ENCODE data around the gene XXYLT1.

XXYLT1 gene

DNA sequence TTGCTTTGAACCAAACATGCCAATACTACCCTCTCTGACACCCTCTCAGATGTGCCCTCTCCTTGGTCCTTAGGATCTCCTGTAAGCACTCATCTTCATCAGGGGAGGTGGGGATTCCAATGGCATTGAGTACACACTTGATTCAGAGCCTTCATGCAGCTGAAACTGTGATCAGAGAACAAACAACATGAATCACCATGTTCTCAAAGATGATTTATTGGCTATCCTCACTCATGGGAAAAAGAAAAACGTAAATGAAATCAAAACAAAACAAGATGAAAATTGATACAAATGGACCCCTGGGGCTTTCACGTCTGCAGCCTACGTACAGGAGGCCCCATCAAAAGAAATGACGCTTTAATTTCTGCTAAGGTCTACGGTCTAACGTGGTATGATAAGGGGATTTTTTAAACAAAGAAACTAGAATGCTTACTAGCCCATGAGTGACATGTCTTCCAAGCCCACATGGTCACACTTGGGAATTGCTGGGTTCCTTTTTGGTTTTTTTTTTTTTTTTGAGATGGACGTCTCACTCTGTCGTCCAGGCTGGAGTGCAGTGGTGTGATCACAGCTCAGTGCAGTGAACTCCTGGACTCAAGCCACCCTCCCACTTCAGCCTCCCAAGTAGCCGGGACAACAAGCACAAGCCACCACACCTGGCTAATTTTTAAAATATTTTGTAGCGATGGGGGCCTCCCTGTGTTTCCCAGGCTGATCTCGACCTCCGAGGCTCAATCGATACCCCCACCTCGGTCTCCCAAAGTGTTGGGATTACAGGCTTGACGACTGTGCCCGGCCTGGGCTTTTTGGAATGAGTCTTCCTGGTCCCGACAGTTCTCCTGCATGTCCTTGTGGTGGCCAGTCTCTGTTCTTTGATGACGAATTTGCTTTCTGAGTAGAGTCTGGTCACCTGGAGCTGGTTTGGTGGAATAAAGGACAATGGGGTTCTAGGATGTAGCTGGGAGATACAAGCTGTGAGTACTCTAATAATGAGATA is 202.6 kb downstream of the XXYLT1 start (continued):
- TF ChIP-seq GFI1B (tag by site-specific recombination; IDR thresholded peaks at IDR 0.05) (peak; percentile 60; the same call in 1 of the 2 replicates), FEZF1 (tag by site-specific recombination; IDR thresholded peaks at IDR 0.05) (no peak), ZXDB (tag by site-specific recombination; IDR thresholded peaks at IDR 0.05) (no peak), ZNF239 (tag by site-specific recombination; IDR thresholded peaks at IDR 0.05) (no peak), ZNF654 (tag by site-specific recombination; IDR thresholded peaks at IDR 0.05; ENCODE audit: low read depth) (no peak), ZNF747 (tag by site-specific recombination; IDR thresholded peaks at IDR 0.05) (no peak), ZSCAN30 (tag by site-specific recombination; IDR thresholded peaks at IDR 0.05) (no peak), GLIS1 (tag by site-specific recombination; IDR thresholded peaks at IDR 0.05) (no peak), ZSCAN23 (tag by site-specific recombination; IDR thresholded peaks at IDR 0.05) (no peak), ZNF670 (tag by site-specific recombination; IDR thresholded peaks at IDR 0.05; ENCODE audit: low read depth) (no peak), ZNF184 (tag by site-specific recombination; IDR thresholded peaks at IDR 0.05) (no peak), ZNF211 (tag by site-specific recombination; IDR thresholded peaks at IDR 0.05; ENCODE audit: low read depth) (no peak), ZNF394 (tag by site-specific recombination; IDR thresholded peaks at IDR 0.05; ENCODE audit: borderline replicate concordance) (no peak), PRDM10 (tag by site-specific recombination; IDR thresholded peaks at IDR 0.05) (no peak), KLF9 (tag by site-specific recombination; IDR thresholded peaks at IDR 0.05; ENCODE audit: low read depth) (no peak), ZNF23 (tag by site-specific recombination; IDR thresholded peaks at IDR 0.05; ENCODE audit: borderline replicate concordance) (no peak), ZNF558 (tag by site-specific recombination; IDR thresholded peaks at IDR 0.05) (no peak), ZNF600 (tag by site-specific recombination; IDR thresholded peaks at IDR 0.05) (peak; percentile 26; the same call in 1 of the 2 replicates), SP2 (tag by site-specific recombination; IDR thresholded peaks at IDR 0.05) (no peak), PRDM6 (tag by site-specific recombination; IDR thresholded peaks at IDR 0.05) (peak; percentile 81), GLI4 (tag by site-specific recombination; IDR thresholded peaks at IDR 0.05) (no peak)
- TF ChIP-seq, protein P1, sequence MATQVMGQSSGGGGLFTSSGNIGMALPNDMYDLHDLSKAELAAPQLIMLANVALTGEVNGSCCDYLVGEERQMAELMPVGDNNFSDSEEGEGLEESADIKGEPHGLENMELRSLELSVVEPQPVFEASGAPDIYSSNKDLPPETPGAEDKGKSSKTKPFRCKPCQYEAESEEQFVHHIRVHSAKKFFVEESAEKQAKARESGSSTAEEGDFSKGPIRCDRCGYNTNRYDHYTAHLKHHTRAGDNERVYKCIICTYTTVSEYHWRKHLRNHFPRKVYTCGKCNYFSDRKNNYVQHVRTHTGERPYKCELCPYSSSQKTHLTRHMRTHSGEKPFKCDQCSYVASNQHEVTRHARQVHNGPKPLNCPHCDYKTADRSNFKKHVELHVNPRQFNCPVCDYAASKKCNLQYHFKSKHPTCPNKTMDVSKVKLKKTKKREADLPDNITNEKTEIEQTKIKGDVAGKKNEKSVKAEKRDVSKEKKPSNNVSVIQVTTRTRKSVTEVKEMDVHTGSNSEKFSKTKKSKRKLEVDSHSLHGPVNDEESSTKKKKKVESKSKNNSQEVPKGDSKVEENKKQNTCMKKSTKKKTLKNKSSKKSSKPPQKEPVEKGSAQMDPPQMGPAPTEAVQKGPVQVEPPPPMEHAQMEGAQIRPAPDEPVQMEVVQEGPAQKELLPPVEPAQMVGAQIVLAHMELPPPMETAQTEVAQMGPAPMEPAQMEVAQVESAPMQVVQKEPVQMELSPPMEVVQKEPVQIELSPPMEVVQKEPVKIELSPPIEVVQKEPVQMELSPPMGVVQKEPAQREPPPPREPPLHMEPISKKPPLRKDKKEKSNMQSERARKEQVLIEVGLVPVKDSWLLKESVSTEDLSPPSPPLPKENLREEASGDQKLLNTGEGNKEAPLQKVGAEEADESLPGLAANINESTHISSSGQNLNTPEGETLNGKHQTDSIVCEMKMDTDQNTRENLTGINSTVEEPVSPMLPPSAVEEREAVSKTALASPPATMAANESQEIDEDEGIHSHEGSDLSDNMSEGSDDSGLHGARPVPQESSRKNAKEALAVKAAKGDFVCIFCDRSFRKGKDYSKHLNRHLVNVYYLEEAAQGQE (tag by site-specific recombination; IDR thresholded peaks at IDR 0.05): peak; percentile 62; the same call in 1 of the 2 replicates
- TF ChIP-seq, protein P2, sequence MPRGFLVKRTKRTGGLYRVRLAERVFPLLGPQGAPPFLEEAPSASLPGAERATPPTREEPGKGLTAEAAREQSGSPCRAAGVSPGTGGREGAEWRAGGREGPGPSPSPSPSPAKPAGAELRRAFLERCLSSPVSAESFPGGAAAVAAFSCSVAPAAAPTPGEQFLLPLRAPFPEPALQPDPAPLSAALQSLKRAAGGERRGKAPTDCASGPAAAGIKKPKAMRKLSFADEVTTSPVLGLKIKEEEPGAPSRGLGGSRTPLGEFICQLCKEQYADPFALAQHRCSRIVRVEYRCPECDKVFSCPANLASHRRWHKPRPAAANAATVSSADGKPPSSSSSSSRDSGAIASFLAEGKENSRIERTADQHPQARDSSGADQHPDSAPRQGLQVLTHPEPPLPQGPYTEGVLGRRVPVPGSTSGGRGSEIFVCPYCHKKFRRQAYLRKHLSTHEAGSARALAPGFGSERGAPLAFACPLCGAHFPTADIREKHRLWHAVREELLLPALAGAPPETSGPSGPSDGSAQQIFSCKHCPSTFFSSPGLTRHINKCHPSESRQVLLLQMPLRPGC (tag by site-specific recombination; IDR thresholded peaks at IDR 0.05): peak; percentile 64; the same call in 1 of the 2 replicates
- TF ChIP-seq, protein P3, sequence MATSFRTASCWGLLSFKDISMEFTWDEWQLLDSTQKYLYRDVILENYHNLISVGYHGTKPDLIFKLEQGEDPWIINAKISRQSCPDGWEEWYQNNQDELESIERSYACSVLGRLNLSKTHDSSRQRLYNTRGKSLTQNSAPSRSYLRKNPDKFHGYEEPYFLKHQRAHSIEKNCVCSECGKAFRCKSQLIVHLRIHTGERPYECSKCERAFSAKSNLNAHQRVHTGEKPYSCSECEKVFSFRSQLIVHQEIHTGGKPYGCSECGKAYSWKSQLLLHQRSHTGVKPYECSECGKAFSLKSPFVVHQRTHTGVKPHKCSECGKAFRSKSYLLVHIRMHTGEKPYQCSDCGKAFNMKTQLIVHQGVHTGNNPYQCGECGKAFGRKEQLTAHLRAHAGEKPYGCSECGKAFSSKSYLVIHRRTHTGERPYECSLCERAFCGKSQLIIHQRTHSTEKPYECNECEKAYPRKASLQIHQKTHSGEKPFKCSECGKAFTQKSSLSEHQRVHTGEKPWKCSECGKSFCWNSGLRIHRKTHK (tag by site-specific recombination; IDR thresholded peaks at IDR 0.05): no peak
- TF ChIP-seq, protein P4, sequence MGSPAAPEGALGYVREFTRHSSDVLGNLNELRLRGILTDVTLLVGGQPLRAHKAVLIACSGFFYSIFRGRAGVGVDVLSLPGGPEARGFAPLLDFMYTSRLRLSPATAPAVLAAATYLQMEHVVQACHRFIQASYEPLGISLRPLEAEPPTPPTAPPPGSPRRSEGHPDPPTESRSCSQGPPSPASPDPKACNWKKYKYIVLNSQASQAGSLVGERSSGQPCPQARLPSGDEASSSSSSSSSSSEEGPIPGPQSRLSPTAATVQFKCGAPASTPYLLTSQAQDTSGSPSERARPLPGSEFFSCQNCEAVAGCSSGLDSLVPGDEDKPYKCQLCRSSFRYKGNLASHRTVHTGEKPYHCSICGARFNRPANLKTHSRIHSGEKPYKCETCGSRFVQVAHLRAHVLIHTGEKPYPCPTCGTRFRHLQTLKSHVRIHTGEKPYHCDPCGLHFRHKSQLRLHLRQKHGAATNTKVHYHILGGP (tag by site-specific recombination; IDR thresholded peaks at IDR 0.05): no peak

Data from HEK293 (cell line).